SK-N-SH treated with all-trans-retinoic acid at 6 μM for 48 hours (cell line): ENCODE data around the gene HSP90AA1.

ENCODE experiments used
- ATAC-seq: fragments of 200-7000 bp; cut with Tn5 transposase; 3 replicates; pipeline ENCODE4 v1.9.1; 2020; ENCODE audit warnings: mild to moderate bottlenecking, moderate library complexity
- ARNTL ChIP-seq: fragments of 450-650 bp; formaldehyde crosslinking; IDR thresholded peaks from 2 replicates; pipeline ENCODE4 v1.5.0; 2020; ENCODE audit warnings: low read depth, mild to moderate bottlenecking, moderate library complexity, borderline replicate concordance
- BACH2 ChIP-seq: fragments of 250-450 bp; sonication (Bioruptor Pico); IDR thresholded peaks from 2 replicates; pipeline ENCODE4 v1.9.0; 2021; ENCODE audit warnings: mild to moderate bottlenecking, borderline replicate concordance
- ESRRG ChIP-seq: fragments of 250-450 bp; sonication (Bioruptor Pico); IDR thresholded peaks from 2 replicates; pipeline ENCODE4 v1.6.1; 2021; ENCODE audit warnings: mild to moderate bottlenecking
- GLIS3 ChIP-seq: fragments of 250-450 bp; sonication (Bioruptor Pico); IDR thresholded peaks from 2 replicates; pipeline ENCODE4 v1.5.0; 2020; ENCODE audit warnings: mild to moderate bottlenecking, moderate library complexity
- ISL1 ChIP-seq: fragments of 250-450 bp; sonication (Bioruptor Pico); IDR thresholded peaks from 2 replicates; pipeline ENCODE4 v2.1.2; 2022; ENCODE audit warnings: mild to moderate bottlenecking, moderate library complexity
- PPARA ChIP-seq: fragments of 250-450 bp; sonication (Bioruptor Pico); IDR thresholded peaks from 2 replicates; pipeline ENCODE4 v1.5.0; 2020; ENCODE audit warnings: mild to moderate bottlenecking, borderline replicate concordance
- RARB ChIP-seq: fragments of 250-450 bp; sonication (Bioruptor Pico); IDR thresholded peaks from 2 replicates; pipeline ENCODE4 v1.8.0; 2021; ENCODE audit warnings: mild to moderate bottlenecking, moderate library complexity
- SNAI2 ChIP-seq: fragments of 250-450 bp; sonication (Bioruptor Pico); IDR thresholded peaks from 2 replicates; pipeline ENCODE4 v1.5.0; 2020; ENCODE audit warnings: mild to moderate bottlenecking, moderate library complexity
- TCF4 ChIP-seq: fragments of 250-450 bp; sonication (Bioruptor Pico); IDR thresholded peaks from 2 replicates; pipeline ENCODE4 v1.8.0; 2021; ENCODE audit warnings: mild to moderate bottlenecking, moderate library complexity, borderline replicate concordance
- TOX ChIP-seq: fragments of 250-450 bp; sonication (Bioruptor Pico); IDR thresholded peaks from 2 replicates; pipeline ENCODE4 v1.8.0; 2021; ENCODE audit warnings: mild to moderate bottlenecking, moderate library complexity, borderline replicate concordance
- ZFP30 ChIP-seq: fragments of 450-650 bp; formaldehyde crosslinking; IDR thresholded peaks from 2 replicates; pipeline ENCODE4 v1.5.0; 2022; ENCODE audit warnings: mild to moderate bottlenecking, moderate library complexity
- ZNF565 ChIP-seq: fragments of 450-650 bp; formaldehyde crosslinking; conservative IDR thresholded peaks from 2 replicates; pipeline ENCODE4 v1.5.0; 2020; ENCODE audit warnings: low read depth, mild to moderate bottlenecking, moderate library complexity
- ZNF70 ChIP-seq: fragments of 450-650 bp; formaldehyde crosslinking; IDR thresholded peaks from 2 replicates; pipeline ENCODE4 v1.5.0; 2020; ENCODE audit warnings: mild to moderate bottlenecking, moderate library complexity
- ZNF8 ChIP-seq: fragments of 450-650 bp; formaldehyde crosslinking; IDR thresholded peaks from 2 replicates; pipeline ENCODE4 v1.5.0; 2020; ENCODE audit warnings: mild to moderate bottlenecking, moderate library complexity
- TF ChIP-seq, protein P1 (sequence below): fragments of 250-450 bp; sonication (Bioruptor Pico); IDR thresholded peaks from 2 replicates; pipeline ENCODE4 v1.5.1; 2020; ENCODE audit warnings: low read depth, mild to moderate bottlenecking, moderate library complexity
- TF ChIP-seq, protein P2 (sequence below): fragments of 250-450 bp; sonication (Bioruptor Pico); IDR thresholded peaks from 2 replicates; pipeline ENCODE4 v1.5.0; 2020; ENCODE audit warnings: mild to moderate bottlenecking, moderate library complexity
- TF ChIP-seq, protein P3 (sequence below): fragments of 250-450 bp; sonication (Bioruptor Pico); IDR thresholded peaks from 2 replicates; pipeline ENCODE4 v1.8.0; 2021; ENCODE audit warnings: low read depth, mild to moderate bottlenecking, moderate library complexity, borderline replicate concordance
- TF ChIP-seq, protein P4 (sequence below): fragments of 250-450 bp; sonication (Bioruptor Pico); IDR thresholded peaks from 2 replicates; pipeline ENCODE4 v1.8.0; 2020; ENCODE audit warnings: mild to moderate bottlenecking, moderate library complexity, borderline replicate concordance

HSP90AA1 gene

DNA sequence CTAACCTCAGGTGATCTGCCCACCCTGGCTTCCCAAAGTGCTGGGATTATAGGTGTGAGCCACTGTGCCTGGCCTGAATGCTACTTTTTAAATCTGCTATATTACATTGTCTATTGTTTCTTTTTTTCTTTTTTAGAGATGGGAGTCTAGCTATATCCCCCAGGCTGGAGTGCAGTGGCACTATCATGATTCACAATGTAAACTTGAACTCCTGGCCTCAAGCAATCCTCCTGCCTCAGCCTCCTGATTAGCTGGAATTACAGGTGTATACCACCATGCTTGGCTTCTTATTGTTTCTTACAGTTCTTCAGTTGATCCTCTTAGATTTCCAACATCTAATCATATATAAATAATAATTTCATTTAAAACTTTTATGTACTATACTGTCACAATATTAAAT is 37.6 kb upstream of the HSP90AA1 start:
- no peak for ATAC-seq
- TF ChIP-seq TCF4 (CRISPR knock-in tag) (no peak), PPARA (no peak), ARNTL (no peak), SNAI2 (CRISPR knock-in tag) (no peak), ISL1 (CRISPR knock-in tag) (no peak), RARB (no peak), GLIS3 (CRISPR knock-in tag) (no peak), TOX (no peak), ZNF8 (CRISPR knock-in tag) (no peak), ZFP30 (no peak), BACH2 (CRISPR knock-in tag) (no peak)
- TF ChIP-seq, protein P1, sequence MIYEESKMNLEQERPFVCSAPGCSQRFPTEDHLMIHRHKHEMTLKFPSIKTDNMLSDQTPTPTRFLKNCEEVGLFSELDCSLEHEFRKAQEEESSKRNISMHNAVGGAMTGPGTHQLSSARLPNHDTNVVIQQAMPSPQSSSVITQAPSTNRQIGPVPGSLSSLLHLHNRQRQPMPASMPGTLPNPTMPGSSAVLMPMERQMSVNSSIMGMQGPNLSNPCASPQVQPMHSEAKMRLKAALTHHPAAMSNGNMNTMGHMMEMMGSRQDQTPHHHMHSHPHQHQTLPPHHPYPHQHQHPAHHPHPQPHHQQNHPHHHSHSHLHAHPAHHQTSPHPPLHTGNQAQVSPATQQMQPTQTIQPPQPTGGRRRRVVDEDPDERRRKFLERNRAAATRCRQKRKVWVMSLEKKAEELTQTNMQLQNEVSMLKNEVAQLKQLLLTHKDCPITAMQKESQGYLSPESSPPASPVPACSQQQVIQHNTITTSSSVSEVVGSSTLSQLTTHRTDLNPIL (CRISPR knock-in tag) = no peak
- TF ChIP-seq, protein P2, sequence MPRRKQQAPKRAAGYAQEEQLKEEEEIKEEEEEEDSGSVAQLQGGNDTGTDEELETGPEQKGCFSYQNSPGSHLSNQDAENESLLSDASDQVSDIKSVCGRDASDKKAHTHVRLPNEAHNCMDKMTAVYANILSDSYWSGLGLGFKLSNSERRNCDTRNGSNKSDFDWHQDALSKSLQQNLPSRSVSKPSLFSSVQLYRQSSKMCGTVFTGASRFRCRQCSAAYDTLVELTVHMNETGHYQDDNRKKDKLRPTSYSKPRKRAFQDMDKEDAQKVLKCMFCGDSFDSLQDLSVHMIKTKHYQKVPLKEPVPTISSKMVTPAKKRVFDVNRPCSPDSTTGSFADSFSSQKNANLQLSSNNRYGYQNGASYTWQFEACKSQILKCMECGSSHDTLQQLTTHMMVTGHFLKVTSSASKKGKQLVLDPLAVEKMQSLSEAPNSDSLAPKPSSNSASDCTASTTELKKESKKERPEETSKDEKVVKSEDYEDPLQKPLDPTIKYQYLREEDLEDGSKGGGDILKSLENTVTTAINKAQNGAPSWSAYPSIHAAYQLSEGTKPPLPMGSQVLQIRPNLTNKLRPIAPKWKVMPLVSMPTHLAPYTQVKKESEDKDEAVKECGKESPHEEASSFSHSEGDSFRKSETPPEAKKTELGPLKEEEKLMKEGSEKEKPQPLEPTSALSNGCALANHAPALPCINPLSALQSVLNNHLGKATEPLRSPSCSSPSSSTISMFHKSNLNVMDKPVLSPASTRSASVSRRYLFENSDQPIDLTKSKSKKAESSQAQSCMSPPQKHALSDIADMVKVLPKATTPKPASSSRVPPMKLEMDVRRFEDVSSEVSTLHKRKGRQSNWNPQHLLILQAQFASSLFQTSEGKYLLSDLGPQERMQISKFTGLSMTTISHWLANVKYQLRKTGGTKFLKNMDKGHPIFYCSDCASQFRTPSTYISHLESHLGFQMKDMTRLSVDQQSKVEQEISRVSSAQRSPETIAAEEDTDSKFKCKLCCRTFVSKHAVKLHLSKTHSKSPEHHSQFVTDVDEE (CRISPR knock-in tag) = no peak
- TF ChIP-seq, protein P3, sequence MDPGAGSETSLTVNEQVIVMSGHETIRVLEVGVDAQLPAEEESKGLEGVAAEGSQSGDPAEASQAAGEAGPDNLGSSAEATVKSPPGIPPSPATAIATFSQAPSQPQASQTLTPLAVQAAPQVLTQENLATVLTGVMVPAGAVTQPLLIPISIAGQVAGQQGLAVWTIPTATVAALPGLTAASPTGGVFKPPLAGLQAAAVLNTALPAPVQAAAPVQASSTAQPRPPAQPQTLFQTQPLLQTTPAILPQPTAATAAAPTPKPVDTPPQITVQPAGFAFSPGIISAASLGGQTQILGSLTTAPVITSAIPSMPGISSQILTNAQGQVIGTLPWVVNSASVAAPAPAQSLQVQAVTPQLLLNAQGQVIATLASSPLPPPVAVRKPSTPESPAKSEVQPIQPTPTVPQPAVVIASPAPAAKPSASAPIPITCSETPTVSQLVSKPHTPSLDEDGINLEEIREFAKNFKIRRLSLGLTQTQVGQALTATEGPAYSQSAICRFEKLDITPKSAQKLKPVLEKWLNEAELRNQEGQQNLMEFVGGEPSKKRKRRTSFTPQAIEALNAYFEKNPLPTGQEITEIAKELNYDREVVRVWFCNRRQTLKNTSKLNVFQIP (CRISPR knock-in tag) = no peak
- TF ChIP-seq, protein P4, sequence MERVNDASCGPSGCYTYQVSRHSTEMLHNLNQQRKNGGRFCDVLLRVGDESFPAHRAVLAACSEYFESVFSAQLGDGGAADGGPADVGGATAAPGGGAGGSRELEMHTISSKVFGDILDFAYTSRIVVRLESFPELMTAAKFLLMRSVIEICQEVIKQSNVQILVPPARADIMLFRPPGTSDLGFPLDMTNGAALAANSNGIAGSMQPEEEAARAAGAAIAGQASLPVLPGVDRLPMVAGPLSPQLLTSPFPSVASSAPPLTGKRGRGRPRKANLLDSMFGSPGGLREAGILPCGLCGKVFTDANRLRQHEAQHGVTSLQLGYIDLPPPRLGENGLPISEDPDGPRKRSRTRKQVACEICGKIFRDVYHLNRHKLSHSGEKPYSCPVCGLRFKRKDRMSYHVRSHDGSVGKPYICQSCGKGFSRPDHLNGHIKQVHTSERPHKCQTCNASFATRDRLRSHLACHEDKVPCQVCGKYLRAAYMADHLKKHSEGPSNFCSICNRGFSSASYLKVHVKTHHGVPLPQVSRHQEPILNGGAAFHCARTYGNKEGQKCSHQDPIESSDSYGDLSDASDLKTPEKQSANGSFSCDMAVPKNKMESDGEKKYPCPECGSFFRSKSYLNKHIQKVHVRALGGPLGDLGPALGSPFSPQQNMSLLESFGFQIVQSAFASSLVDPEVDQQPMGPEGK (CRISPR knock-in tag) = no peak

DNA sequence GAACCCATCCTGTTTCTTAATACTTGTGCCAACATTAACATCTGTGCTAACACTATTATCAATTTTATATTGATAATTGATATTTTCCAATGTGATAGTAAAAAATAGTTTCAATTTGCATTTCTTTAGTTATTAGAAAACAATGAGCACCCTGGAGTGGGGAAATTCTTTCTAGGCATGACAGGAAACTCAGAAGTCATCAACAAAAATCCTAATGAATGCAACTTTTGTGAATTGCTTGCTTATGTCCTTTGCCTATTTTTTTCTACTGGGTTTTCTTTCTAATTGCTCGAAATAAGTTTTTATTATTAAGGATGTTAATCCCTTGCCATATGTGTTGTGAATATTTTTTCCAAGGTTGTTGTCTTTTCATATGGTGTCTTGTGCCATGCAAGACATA is 34.7 kb upstream of the HSP90AA1 start:
- ATAC-seq = no peak
- TF ChIP-seq SNAI2 (CRISPR knock-in tag) (no peak), TOX (no peak), ZNF70 (CRISPR knock-in tag) (no peak), ESRRG (CRISPR knock-in tag) (no peak), ARNTL (no peak), BACH2 (CRISPR knock-in tag) (no peak), ISL1 (CRISPR knock-in tag) (no peak), GLIS3 (CRISPR knock-in tag) (no peak), ZNF565 (no peak), ZFP30 (no peak), TCF4 (CRISPR knock-in tag) (no peak)
- TF ChIP-seq, protein P4 (CRISPR knock-in tag) = no peak
- TF ChIP-seq, protein P1 (CRISPR knock-in tag) = no peak

DNA sequence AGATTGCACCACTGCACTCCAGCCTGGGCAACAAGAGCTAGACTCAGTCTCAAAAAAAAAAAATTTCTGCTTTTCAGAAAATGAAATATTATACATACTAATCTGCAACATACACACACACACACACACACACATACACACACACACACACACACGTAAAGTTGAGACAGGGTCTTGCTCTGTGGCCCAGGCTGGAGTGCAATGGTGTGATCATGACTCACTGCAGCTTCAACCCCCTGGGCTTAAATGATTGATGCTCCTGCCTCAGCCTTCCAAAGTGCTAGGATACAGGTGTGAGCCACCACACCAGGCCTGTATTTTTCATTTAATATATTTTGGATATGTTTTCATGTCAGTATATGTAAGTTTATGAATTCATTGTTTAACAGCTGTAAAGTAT is 34.0 kb upstream of the HSP90AA1 start:
- no peak for TF ChIP-seq TOX
- TF ChIP-seq ZNF8 (CRISPR knock-in tag) = no peak
- no peak for TF ChIP-seq ZNF70 (CRISPR knock-in tag)
- no peak for TF ChIP-seq GLIS3 (CRISPR knock-in tag)
- no peak for TF ChIP-seq ARNTL
- no peak for TF ChIP-seq ZFP30
- no peak for TF ChIP-seq SNAI2 (CRISPR knock-in tag)
- ATAC-seq = no peak
